HEK293 (cell line): ENCODE measurements around the gene PRKCE.

Source experiments
- CTCF ChIA-PET: fragments of 350-600 bp; formaldehyde crosslinking; extraction: SDS; loops from one replicate; lab custom pipeline; 2021; ENCODE audit warnings: antibody characterized with exemption; lab: Yijun Ruan, JAX
- POLR2A ChIA-PET: fragments of 300-600 bp; formaldehyde crosslinking; extraction: SDS; loops from one replicate; lab custom pipeline; 2020; ENCODE audit warnings: antibody characterized with exemption, inconsistent platforms; lab: Yijun Ruan, JAX
- H3K27ac ChIP-seq: fragments of 200-500 bp; sonication (Bioruptor generic); 2 replicates; pipeline ENCODE4 v1.5.1; 2014; ENCODE audit warnings: low read depth, low read length, control low read depth, inconsistent platforms; ENCODE audit errors: extremely low read depth
- H3K36me3 ChIP-seq, 2 experiments: fragments of 200-500 bp in 1 of 2; sonication (Bioruptor generic) in 1 of 2; 1 replicate in 1 of 2; 2 replicates in 1 of 2; pipeline ENCODE4 v1.5.1; 2014 to 2017; ENCODE audit warnings: inconsistent platforms in 2 of 2, low read length in 2 of 2; ENCODE audit not compliant: control insufficient read depth in 2 of 2, insufficient read depth in 1 of 2
- H3K4me1 ChIP-seq: fragments of 200-500 bp; sonication (Bioruptor generic); 2 replicates; pipeline ENCODE4 v1.5.1; 2014; ENCODE audit warnings: mild to moderate bottlenecking, low read length, inconsistent platforms; ENCODE audit not compliant: control insufficient read depth, insufficient read depth
- H3K4me3 ChIP-seq: 2 replicates; pipeline ENCODE4 v1.5.1; 2011; ENCODE audit warnings: low read depth, mild to moderate bottlenecking, control low read depth, low read length, moderate library complexity
- H3K9me3 ChIP-seq: fragments of 200-500 bp; sonication (Bioruptor generic); 2 replicates; pipeline ENCODE4 v1.5.1; 2014; ENCODE audit warnings: low read depth, low read length, inconsistent platforms; ENCODE audit not compliant: control insufficient read depth, insufficient read depth
- BCL11B ChIP-seq: fragments of 450-650 bp; formaldehyde crosslinking; IDR thresholded peaks from 2 replicates; pipeline ENCODE4 v1.5.1; 2016; ENCODE audit warnings: low read depth, missing biosample characterization, missing genetic modification characterization
- FEZF1 ChIP-seq: fragments of 450-650 bp; formaldehyde crosslinking; IDR thresholded peaks from 2 replicates; pipeline ENCODE4 v1.5.1; 2016; ENCODE audit warnings: missing biosample characterization, missing genetic modification characterization
- HOXA7 ChIP-seq: sonication (generic); formaldehyde crosslinking; IDR thresholded peaks from 2 replicates; pipeline ENCODE4 v1.8.1; 2022; ENCODE audit warnings: missing genetic modification reagents, borderline replicate concordance
- HOXD13 ChIP-seq: sonication (generic); formaldehyde crosslinking; IDR thresholded peaks from 2 replicates; pipeline ENCODE4 v1.8.0; 2022; ENCODE audit warnings: missing genetic modification reagents, borderline replicate concordance
- KLF1 ChIP-seq: fragments of 450-650 bp; formaldehyde crosslinking; IDR thresholded peaks from 2 replicates; pipeline ENCODE4 v1.5.1; 2016; ENCODE audit warnings: missing biosample characterization, missing genetic modification characterization
- KLF8 ChIP-seq: fragments of 450-650 bp; formaldehyde crosslinking; IDR thresholded peaks from 2 replicates; pipeline ENCODE4 v1.5.1; 2016; ENCODE audit warnings: missing biosample characterization, missing genetic modification characterization
- MZF1 ChIP-seq: fragments of 450-650 bp; formaldehyde crosslinking; IDR thresholded peaks from 2 replicates; pipeline ENCODE4 v1.5.1; 2017; ENCODE audit warnings: missing biosample characterization, missing genetic modification characterization, borderline replicate concordance
- TCF7L2 ChIP-seq: IDR thresholded peaks from 2 replicates; pipeline ENCODE4 v1.6.1; 2011; ENCODE audit warnings: low read depth, mild to moderate bottlenecking, inconsistent platforms, low read length, moderate library complexity, borderline replicate concordance
- WT1 ChIP-seq: fragments of 450-650 bp; formaldehyde crosslinking; IDR thresholded peaks from 2 replicates; pipeline ENCODE4 v1.5.1; 2016; ENCODE audit warnings: missing biosample characterization, missing genetic modification characterization
- YY1 ChIP-seq: fragments of 450-650 bp; formaldehyde crosslinking; IDR thresholded peaks from 2 replicates; pipeline ENCODE4 v1.5.1; 2018; ENCODE audit warnings: missing biosample characterization, missing genetic modification characterization
- ZNF121 ChIP-seq: fragments of 450-650 bp; formaldehyde crosslinking; IDR thresholded peaks from 2 replicates; pipeline ENCODE4 v1.5.1; 2016; ENCODE audit warnings: missing biosample characterization, missing genetic modification characterization
- ZNF174 ChIP-seq: fragments of 450-650 bp; formaldehyde crosslinking; IDR thresholded peaks from 2 replicates; pipeline ENCODE4 v1.5.0; 2017; ENCODE audit warnings: missing biosample characterization, mild to moderate bottlenecking, missing genetic modification characterization
- ZNF184 ChIP-seq: fragments of 450-650 bp; IDR thresholded peaks from 2 replicates; pipeline ENCODE4 v1.5.1; 2018; ENCODE audit warnings: missing biosample characterization, mild to moderate bottlenecking, missing genetic modification characterization
- ZNF214 ChIP-seq: fragments of 450-650 bp; formaldehyde crosslinking; IDR thresholded peaks from 2 replicates; pipeline ENCODE4 v1.5.1; 2017; ENCODE audit warnings: missing biosample characterization, mild to moderate bottlenecking, missing genetic modification characterization, borderline replicate concordance
- ZNF248 ChIP-seq: fragments of 450-650 bp; formaldehyde crosslinking; IDR thresholded peaks from 2 replicates; pipeline ENCODE4 v1.5.1; 2017; ENCODE audit warnings: missing biosample characterization, missing genetic modification characterization
- ZNF473 ChIP-seq: fragments of 450-650 bp; formaldehyde crosslinking; IDR thresholded peaks from 2 replicates; pipeline ENCODE4 v1.5.1; 2017; ENCODE audit warnings: missing biosample characterization, missing genetic modification characterization
- ZNF544 ChIP-seq: fragments of 450-650 bp; formaldehyde crosslinking; IDR thresholded peaks from 2 replicates; pipeline ENCODE4 v1.5.0; 2017; ENCODE audit warnings: missing biosample characterization, missing genetic modification characterization
- ZNF548 ChIP-seq: fragments of 450-650 bp; formaldehyde crosslinking; IDR thresholded peaks from 2 replicates; pipeline ENCODE4 v1.5.1; 2016; ENCODE audit warnings: missing biosample characterization, missing genetic modification characterization
- ZNF555 ChIP-seq: fragments of 450-650 bp; formaldehyde crosslinking; conservative IDR thresholded peaks from 2 replicates; pipeline ENCODE4 v1.5.1; 2017; ENCODE audit warnings: missing biosample characterization, mild to moderate bottlenecking, missing genetic modification characterization, inconsistent platforms
- ZNF560 ChIP-seq: fragments of 450-650 bp; formaldehyde crosslinking; IDR thresholded peaks from 2 replicates; pipeline ENCODE4 v1.5.1; 2017; ENCODE audit warnings: missing biosample characterization, missing genetic modification characterization, borderline replicate concordance
- ZNF600 ChIP-seq: fragments of 450-650 bp; formaldehyde crosslinking; IDR thresholded peaks from 2 replicates; pipeline ENCODE4 v1.5.1; 2016; ENCODE audit warnings: missing biosample characterization, missing genetic modification characterization
- ZNF629 ChIP-seq: fragments of 450-650 bp; formaldehyde crosslinking; IDR thresholded peaks from 2 replicates; pipeline ENCODE4 v1.5.1; 2017; ENCODE audit warnings: missing biosample characterization, missing genetic modification characterization
- ZNF658 ChIP-seq: fragments of 450-650 bp; formaldehyde crosslinking; IDR thresholded peaks from 2 replicates; pipeline ENCODE4; 2016; ENCODE audit warnings: missing biosample characterization, missing genetic modification characterization
- ZNF792 ChIP-seq: fragments of 450-650 bp; formaldehyde crosslinking; IDR thresholded peaks from 2 replicates; pipeline ENCODE4 v1.5.1; 2016; ENCODE audit warnings: missing biosample characterization, missing genetic modification characterization
- ZSCAN30 ChIP-seq: fragments of 450-650 bp; IDR thresholded peaks from 2 replicates; pipeline ENCODE4 v1.5.1; 2018; ENCODE audit warnings: missing biosample characterization, mild to moderate bottlenecking, missing genetic modification characterization, moderate library complexity
- TF ChIP-seq, protein P1 (sequence below): fragments of 450-650 bp; formaldehyde crosslinking; IDR thresholded peaks from 2 replicates; pipeline ENCODE4 v1.5.1; 2016; ENCODE audit warnings: missing biosample characterization, missing genetic modification characterization
- TF ChIP-seq, protein P2 (sequence below): fragments of 450-650 bp; formaldehyde crosslinking; conservative IDR thresholded peaks from 2 replicates; pipeline ENCODE4 v1.5.1; 2016; ENCODE audit warnings: low read depth, missing biosample characterization, missing genetic modification characterization
- TF ChIP-seq, protein P3 (sequence below): fragments of 450-650 bp; formaldehyde crosslinking; IDR thresholded peaks from 2 replicates; pipeline ENCODE4 v1.5.1; 2016; ENCODE audit warnings: missing biosample characterization, missing genetic modification characterization, low read depth

The PRKCE gene

DNA sequence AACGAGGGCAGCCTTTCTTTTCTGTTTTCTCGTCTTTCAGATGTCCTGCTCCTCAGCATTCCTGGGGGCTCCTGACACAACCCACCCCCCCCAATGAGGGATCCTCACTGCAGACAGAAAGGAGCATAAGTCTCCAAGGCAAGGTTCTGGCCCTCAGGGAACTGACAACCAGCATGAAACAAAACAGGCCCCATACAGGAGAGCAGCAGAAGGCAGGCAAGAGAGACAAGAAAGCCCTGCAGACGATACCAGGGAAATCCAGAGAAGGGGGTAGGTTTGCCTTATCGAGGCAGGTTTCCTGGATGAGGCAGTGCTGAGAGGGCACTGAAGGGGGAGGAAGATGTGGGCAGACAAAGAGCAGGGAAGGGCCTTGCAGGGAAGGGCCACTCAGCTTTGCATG lies 541.9 kb downstream of the PRKCE start:
- ChIA-PET POLR2A (no interaction called here), CTCF (interaction anchor here (0.5 kb wide), 1 partner anchor 86 kb away, joined by 3 read pairs; no protein-coding TSS in a partner anchor)
- no peaks in the 10 kb centered on the region for H3K9me3 ChIP-seq
- H3K4me1 ChIP-seq = no peaks in the 10 kb centered on the region
- H3K36me3 ChIP-seq = no peaks in the 10 kb centered on the region
- H3K4me3 ChIP-seq = no peak overlapping the region
- no peak for TF ChIP-seq ZNF174 (tag by site-specific recombination)
- no peak for TF ChIP-seq ZNF248 (tag by site-specific recombination)
- TF ChIP-seq ZNF544 (tag by site-specific recombination) = no peak
- TF ChIP-seq, protein P1, sequence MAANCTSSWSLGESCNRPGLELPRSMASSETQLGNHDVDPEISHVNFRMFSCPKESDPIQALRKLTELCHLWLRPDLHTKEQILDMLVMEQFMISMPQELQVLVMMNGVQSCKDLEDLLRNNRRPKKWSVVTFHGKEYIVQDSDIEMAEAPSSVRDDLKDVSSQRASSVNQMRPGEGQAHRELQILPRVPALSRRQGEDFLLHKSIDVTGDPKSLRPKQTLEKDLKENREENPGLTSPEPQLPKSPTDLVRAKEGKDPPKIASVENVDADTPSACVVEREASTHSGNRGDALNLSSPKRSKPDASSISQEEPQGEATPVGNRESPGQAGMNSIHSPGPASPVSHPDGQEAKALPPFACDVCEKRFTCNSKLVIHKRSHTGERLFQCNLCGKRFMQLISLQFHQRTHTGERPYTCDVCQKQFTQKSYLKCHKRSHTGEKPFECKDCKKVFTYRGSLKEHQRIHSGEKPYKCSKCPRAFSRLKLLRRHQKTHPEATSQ = no peak
- TF ChIP-seq ZNF555 (tag by site-specific recombination) = no peak
- TF ChIP-seq YY1 (tag by site-specific recombination) = no peak
- no peak for TF ChIP-seq ZNF548 (tag by site-specific recombination)
- no peak for TF ChIP-seq TCF7L2
- TF ChIP-seq BCL11B (tag by site-specific recombination) = no peak
- no peak for TF ChIP-seq HOXA7 (CRISPR knock-in tag)
- TF ChIP-seq ZNF792 (tag by site-specific recombination) = no peak
- no peak for TF ChIP-seq ZNF658 (tag by site-specific recombination)
- no peak for TF ChIP-seq HOXD13 (CRISPR knock-in tag)
- no peak overlapping the region for H3K27ac ChIP-seq

DNA sequence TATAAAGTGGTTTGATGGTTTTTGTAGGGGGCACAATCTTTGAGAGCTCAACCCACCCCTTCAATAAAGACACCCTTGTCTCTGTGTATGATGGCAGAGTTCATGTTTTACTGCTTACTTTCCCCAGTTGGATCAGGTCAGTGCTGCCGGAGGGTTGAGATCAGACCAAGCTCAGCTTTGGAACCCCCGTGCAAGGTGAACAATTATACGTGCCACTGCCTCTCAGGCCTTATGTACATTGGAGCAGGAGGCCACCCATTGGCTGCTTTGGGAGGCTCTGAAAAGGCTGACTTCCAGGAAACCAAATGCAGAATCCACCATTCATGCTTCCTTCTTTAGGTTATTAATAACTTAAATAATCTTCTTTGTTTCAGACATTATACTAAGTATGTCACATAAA lies 542.4 kb downstream of the PRKCE start:
- CTCF ChIA-PET = interaction anchor here (0.5 to 0.6 kb wide), 2 partner anchors 86 to 106 kb away, joined by 3 read pairs; no protein-coding TSS in a partner anchor
- H3K27ac ChIP-seq = no peak overlapping the region
- no peak overlapping the region for H3K4me3 ChIP-seq
- no peaks in the 10 kb centered on the region for H3K36me3 ChIP-seq
- no peaks in the 10 kb centered on the region for H3K4me1 ChIP-seq
- POLR2A ChIA-PET = no interaction called here
- no peaks in the 10 kb centered on the region for H3K9me3 ChIP-seq
- no peak for TF ChIP-seq KLF8 (tag by site-specific recombination)
- no peak for TF ChIP-seq BCL11B (tag by site-specific recombination)
- no peak for TF ChIP-seq ZNF214 (tag by site-specific recombination)
- TF ChIP-seq ZNF600 (tag by site-specific recombination) = no peak
- no peak for TF ChIP-seq FEZF1
- TF ChIP-seq, protein P2, sequence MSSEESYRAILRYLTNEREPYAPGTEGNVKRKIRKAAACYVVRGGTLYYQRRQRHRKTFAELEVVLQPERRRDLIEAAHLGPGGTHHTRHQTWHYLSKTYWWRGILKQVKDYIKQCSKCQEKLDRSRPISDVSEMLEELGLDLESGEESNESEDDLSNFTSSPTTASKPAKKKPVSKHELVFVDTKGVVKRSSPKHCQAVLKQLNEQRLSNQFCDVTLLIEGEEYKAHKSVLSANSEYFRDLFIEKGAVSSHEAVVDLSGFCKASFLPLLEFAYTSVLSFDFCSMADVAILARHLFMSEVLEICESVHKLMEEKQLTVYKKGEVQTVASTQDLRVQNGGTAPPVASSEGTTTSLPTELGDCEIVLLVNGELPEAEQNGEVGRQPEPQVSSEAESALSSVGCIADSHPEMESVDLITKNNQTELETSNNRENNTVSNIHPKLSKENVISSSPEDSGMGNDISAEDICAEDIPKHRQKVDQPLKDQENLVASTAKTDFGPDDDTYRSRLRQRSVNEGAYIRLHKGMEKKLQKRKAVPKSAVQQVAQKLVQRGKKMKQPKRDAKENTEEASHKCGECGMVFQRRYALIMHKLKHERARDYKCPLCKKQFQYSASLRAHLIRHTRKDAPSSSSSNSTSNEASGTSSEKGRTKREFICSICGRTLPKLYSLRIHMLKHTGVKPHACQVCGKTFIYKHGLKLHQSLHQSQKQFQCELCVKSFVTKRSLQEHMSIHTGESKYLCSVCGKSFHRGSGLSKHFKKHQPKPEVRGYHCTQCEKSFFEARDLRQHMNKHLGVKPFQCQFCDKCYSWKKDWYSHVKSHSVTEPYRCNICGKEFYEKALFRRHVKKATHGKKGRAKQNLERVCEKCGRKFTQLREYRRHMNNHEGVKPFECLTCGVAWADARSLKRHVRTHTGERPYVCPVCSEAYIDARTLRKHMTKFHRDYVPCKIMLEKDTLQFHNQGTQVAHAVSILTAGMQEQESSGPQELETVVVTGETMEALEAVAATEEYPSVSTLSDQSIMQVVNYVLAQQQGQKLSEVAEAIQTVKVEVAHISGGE = no peak
- no peak for TF ChIP-seq ZNF560 (tag by site-specific recombination)
- no peak for TF ChIP-seq MZF1 (tag by site-specific recombination)
- TF ChIP-seq WT1 (tag by site-specific recombination) = no peak
- TF ChIP-seq, protein P3, sequence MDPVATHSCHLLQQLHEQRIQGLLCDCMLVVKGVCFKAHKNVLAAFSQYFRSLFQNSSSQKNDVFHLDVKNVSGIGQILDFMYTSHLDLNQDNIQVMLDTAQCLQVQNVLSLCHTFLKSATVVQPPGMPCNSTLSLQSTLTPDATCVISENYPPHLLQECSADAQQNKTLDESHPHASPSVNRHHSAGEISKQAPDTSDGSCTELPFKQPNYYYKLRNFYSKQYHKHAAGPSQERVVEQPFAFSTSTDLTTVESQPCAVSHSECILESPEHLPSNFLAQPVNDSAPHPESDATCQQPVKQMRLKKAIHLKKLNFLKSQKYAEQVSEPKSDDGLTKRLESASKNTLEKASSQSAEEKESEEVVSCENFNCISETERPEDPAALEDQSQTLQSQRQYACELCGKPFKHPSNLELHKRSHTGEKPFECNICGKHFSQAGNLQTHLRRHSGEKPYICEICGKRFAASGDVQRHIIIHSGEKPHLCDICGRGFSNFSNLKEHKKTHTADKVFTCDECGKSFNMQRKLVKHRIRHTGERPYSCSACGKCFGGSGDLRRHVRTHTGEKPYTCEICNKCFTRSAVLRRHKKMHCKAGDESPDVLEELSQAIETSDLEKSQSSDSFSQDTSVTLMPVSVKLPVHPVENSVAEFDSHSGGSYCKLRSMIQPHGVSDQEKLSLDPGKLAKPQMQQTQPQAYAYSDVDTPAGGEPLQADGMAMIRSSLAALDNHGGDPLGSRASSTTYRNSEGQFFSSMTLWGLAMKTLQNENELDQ (tag by site-specific recombination) = no peak
- TF ChIP-seq ZNF121 (tag by site-specific recombination) = no peak
- TF ChIP-seq KLF1 (tag by site-specific recombination) = no peak
- no peak for TF ChIP-seq ZNF473
- TF ChIP-seq ZSCAN30 (tag by site-specific recombination) = no peak
- TF ChIP-seq ZNF184 (tag by site-specific recombination) = no peak
- TF ChIP-seq ZNF629 (tag by site-specific recombination) = no peak
